Osteoblast (primary cell): ENCODE results near the gene MRGPRF. TPM values are rescaled to one million over a fixed set of nuclear protein-coding genes. Genes with fewer than 3 reads are reported as not detected.

ENCODE experiments used
- DNase-seq: peaks from one replicate; pipeline ENCODE4 v3.0.0; 2011; ENCODE audit warnings: low spot score, mixed read lengths; ENCODE audit not compliant: insufficient read length; ENCODE audit errors: missing footprints
- H2AFZ ChIP-seq: 2 replicates; pipeline ENCODE4 v1.6.0; 2011; ENCODE audit warnings: mild to moderate bottlenecking, low read length
- H3K27ac ChIP-seq: 2 replicates; pipeline ENCODE4 v1.5.1; 2011; ENCODE audit warnings: mild to moderate bottlenecking, low read depth, low read length, moderate library complexity
- H3K27me3 ChIP-seq: 2 replicates; pipeline ENCODE4 v1.6.0; 2012; ENCODE audit warnings: mild to moderate bottlenecking, control low read depth, inconsistent platforms, low read length, moderate library complexity; ENCODE audit not compliant: insufficient read depth
- H3K36me3 ChIP-seq: 2 replicates; pipeline ENCODE4 v1.5.1; 2011; ENCODE audit warnings: mild to moderate bottlenecking, low read length, control low read depth, moderate library complexity; ENCODE audit not compliant: insufficient read depth
- H3K4me1 ChIP-seq: 2 replicates; pipeline ENCODE4 v1.5.1; 2011; ENCODE audit warnings: mild to moderate bottlenecking, low read length, control low read depth, moderate library complexity; ENCODE audit not compliant: insufficient read depth
- H3K4me2 ChIP-seq: 2 replicates; pipeline ENCODE4 v1.6.0; 2011; ENCODE audit warnings: mild to moderate bottlenecking, low read length; ENCODE audit not compliant: insufficient read depth
- H3K4me3 ChIP-seq: fragments of 200-600 bp; sonication (generic); 3 replicates; pipeline ENCODE4 v1.5.1; 2012; ENCODE audit warnings: mild to moderate bottlenecking, low read length, inconsistent platforms; ENCODE audit not compliant: insufficient read depth
- H3K79me2 ChIP-seq: 2 replicates; pipeline ENCODE4 v1.6.0; 2012; ENCODE audit warnings: mild to moderate bottlenecking, low read length, control low read depth, inconsistent platforms; ENCODE audit not compliant: insufficient read depth
- H3K9me3 ChIP-seq: 2 replicates; pipeline ENCODE4 v1.5.1; 2011; ENCODE audit warnings: low read depth, low read length, control low read depth
- H4K20me1 ChIP-seq: 2 replicates; pipeline ENCODE4 v1.6.0; 2012; ENCODE audit warnings: mild to moderate bottlenecking, low read length, control low read depth; ENCODE audit not compliant: insufficient read depth
- total RNA-seq: library from RNA; depleted of rRNA; stranded (reverse); fragments of >200 nt; gene quantifications from 2 replicates; pipeline ENCODE4 v1.2.3, GENCODE V29; 2012
- TF ChIP-seq, protein P1 (sequence below): IDR thresholded peaks from 2 replicates; pipeline ENCODE4 v1.5.1; 2011; ENCODE audit warnings: mild to moderate bottlenecking, low read depth, low read length, moderate library complexity; ENCODE audit errors: extremely low read depth

MRGPRF gene
- total RNA-seq, 1 donor, result 39.4 TPM

- H3K9me3 ChIP-seq, result no peaks in the 10 kb centered on the region
- peak; percentile 82 for DNase-seq
- H4K20me1 ChIP-seq, result no peaks in the 10 kb centered on the region
- TF ChIP-seq, protein P1, sequence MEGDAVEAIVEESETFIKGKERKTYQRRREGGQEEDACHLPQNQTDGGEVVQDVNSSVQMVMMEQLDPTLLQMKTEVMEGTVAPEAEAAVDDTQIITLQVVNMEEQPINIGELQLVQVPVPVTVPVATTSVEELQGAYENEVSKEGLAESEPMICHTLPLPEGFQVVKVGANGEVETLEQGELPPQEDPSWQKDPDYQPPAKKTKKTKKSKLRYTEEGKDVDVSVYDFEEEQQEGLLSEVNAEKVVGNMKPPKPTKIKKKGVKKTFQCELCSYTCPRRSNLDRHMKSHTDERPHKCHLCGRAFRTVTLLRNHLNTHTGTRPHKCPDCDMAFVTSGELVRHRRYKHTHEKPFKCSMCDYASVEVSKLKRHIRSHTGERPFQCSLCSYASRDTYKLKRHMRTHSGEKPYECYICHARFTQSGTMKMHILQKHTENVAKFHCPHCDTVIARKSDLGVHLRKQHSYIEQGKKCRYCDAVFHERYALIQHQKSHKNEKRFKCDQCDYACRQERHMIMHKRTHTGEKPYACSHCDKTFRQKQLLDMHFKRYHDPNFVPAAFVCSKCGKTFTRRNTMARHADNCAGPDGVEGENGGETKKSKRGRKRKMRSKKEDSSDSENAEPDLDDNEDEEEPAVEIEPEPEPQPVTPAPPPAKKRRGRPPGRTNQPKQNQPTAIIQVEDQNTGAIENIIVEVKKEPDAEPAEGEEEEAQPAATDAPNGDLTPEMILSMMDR, result peak; percentile 12
- H3K4me1 ChIP-seq, result no peaks in the 10 kb centered on the region
- H3K4me3 ChIP-seq, result no peak overlapping the region
- H3K79me2 ChIP-seq, result no peaks in the 10 kb centered on the region
- H3K27ac ChIP-seq, result no peak overlapping the region
- H3K36me3 ChIP-seq, result no peaks in the 10 kb centered on the region
- H3K27me3 ChIP-seq, result peaks cover 9% of the 10 kb centered on the region
- no peak overlapping the region for H2AFZ ChIP-seq
- no peak overlapping the region for H3K4me2 ChIP-seq
Observed at GRCh38 chr11:68962527-68963250, 50.4 kb downstream of the MRGPRF start.

DNA sequence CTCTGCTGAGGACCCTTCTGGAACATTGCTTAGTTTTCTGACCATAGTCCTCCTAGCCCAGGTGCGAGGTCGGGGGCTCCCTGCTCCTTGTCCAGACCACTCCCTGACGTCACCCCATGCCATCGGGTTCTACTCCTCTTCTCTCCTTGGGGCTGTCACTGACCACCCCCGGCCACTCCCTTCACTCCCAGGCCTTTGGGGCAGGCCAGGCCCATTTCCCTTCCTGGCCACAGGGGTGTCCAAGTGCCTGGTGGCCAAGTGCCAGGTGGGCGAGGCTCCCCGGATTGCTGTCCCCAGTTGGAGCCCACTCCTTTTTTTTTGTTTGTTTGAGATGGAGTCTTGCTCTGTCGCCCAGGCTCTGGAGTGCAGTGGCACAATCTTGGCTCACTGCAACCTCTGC lies 51.8 kb downstream of the MRGPRF start:
- H3K27me3 ChIP-seq, result peaks cover 9% of the 10 kb centered on the region
- no peaks in the 10 kb centered on the region for H3K79me2 ChIP-seq
- H3K4me3 ChIP-seq, result no peak overlapping the region
- H2AFZ ChIP-seq, result no peak overlapping the region
- TF ChIP-seq, protein P1, result no peak
- peak; percentile 66 for DNase-seq
- no peaks in the 10 kb centered on the region for H3K36me3 ChIP-seq
- H3K9me3 ChIP-seq, result no peaks in the 10 kb centered on the region
- no peak overlapping the region for H3K27ac ChIP-seq
- H4K20me1 ChIP-seq, result no peaks in the 10 kb centered on the region
- H3K4me2 ChIP-seq, result no peak overlapping the region
- no peaks in the 10 kb centered on the region for H3K4me1 ChIP-seq

DNA sequence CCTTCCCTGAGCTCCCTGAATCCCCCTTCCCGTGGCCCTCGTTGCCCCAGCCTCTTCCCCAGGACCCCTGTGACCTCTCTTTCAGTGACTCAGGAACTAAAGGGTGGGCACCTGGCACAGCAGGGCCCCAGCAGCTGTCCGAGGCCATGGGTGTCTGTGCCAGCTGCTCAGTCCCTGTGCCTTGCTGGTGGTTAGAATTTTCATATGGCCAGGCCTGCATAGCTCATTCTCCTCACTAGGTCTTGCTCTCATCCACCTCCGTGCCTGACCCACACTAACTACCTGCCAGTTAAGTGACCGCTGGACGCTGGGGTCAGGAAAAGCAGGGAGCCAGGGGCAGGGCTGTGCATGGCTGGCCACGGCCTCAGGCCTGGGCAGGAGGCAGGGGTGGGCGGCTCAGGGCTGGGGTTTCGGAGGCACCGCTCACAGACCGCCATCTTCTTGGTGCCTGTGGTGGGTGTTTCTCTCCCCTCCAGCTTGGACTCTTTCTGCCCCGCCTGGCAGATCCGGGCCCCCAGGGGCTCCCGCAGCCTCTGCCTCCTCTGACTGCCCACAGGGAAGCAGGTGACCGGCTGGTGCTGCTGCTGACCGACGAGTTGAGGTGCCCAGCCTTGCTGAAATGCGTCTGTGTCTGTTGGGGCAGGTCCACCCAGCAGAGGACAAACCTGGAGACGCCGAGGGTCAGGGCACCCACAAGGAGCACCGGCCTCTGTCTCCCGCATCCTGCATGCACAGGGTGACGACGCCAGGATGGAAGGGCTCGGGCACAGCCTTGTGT lies 52.6 kb downstream of the MRGPRF start:
- H3K4me3 ChIP-seq, result no peak overlapping the region
- H3K9me3 ChIP-seq, result no peaks in the 10 kb centered on the region
- H4K20me1 ChIP-seq, result no peaks in the 10 kb centered on the region
- H2AFZ ChIP-seq, result no peak overlapping the region
- no peaks in the 10 kb centered on the region for H3K36me3 ChIP-seq
- TF ChIP-seq, protein P1, result no peak
- peaks cover 5% of the 10 kb centered on the region for H3K27me3 ChIP-seq
- peak; percentile 79 for DNase-seq
- H3K4me2 ChIP-seq, result no peak overlapping the region
- H3K79me2 ChIP-seq, result no peaks in the 10 kb centered on the region
- no peaks in the 10 kb centered on the region for H3K4me1 ChIP-seq
- no peak overlapping the region for H3K27ac ChIP-seq

GRCh38 chr11:68959465-68960293 lies 53.4 kb downstream of the MRGPRF start:
- Histone ChIP-seq H3K4me3 (no peak overlapping the region), H3K9me3 (no peaks in the 10 kb centered on the region), H3K4me2 (no peak overlapping the region), H4K20me1 (no peaks in the 10 kb centered on the region), H2AFZ (no peak overlapping the region), H3K27ac (no peak overlapping the region), H3K4me1 (no peaks in the 10 kb centered on the region), H3K79me2 (no peaks in the 10 kb centered on the region), H3K36me3 (no peaks in the 10 kb centered on the region), H3K27me3 (peaks cover 5% of the 10 kb centered on the region)
- TF ChIP-seq, protein P1, result no peak
- DNase-seq, result peak; percentile 60
